GM19452 (cell line): ENCODE measurements around the gene ZG16B.

Experiments
- ATAC-seq: cut with Tn5 transposase; IDR thresholded peaks from one replicate; pipeline ENCODE4 v1.9.1; 2021; ENCODE audit not compliant: unreplicated experiment

The ZG16B gene

GRCh38 chr16:2842340-2843000, 12.4 kb downstream of the ZG16B start:
- ATAC-seq, result no peak

DNA sequence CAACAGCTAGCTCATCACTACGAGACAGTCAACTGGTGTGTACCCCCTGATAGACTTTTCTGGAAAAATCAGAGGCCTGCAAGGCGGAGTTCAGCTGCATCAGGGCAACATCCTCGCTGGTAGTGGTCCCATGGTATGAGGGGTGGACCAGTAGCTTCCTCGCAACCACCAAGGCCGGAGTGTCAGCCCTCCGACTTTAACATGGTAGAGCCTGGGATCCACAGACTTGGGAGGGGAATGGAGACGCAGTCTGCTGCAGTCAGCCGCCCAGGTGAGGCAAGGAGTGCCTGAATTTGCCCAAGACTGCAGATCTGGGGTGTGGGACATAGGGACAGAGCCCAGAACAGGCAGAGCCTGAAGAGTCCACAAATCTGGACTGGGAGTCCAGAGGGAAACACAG, 13.4 kb downstream of the ZG16B start:
- no peak for ATAC-seq

DNA sequence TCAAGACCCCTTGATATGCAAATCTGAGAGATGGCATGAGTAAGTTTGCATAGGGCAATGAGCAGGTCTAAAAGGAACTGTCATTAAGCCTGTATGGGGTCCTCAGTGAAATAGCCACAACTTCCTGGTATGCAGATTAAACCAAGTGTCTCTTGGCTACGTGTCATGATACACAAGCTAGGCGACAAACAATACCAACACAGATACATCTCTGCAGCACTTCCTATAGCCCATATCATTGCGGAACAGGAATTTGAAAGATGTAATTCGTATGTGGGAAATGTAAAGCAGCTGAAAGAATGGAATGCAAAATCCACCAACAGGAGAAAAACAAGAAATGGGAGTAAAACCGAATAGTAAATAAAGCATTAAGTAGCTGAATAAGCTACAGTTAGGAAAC, 15.0 kb downstream of the ZG16B start:
- no peak for ATAC-seq

- ATAC-seq, result no peak
Observed at GRCh38 chr16:2846511-2847310, 16.6 kb downstream of the ZG16B start.

DNA sequence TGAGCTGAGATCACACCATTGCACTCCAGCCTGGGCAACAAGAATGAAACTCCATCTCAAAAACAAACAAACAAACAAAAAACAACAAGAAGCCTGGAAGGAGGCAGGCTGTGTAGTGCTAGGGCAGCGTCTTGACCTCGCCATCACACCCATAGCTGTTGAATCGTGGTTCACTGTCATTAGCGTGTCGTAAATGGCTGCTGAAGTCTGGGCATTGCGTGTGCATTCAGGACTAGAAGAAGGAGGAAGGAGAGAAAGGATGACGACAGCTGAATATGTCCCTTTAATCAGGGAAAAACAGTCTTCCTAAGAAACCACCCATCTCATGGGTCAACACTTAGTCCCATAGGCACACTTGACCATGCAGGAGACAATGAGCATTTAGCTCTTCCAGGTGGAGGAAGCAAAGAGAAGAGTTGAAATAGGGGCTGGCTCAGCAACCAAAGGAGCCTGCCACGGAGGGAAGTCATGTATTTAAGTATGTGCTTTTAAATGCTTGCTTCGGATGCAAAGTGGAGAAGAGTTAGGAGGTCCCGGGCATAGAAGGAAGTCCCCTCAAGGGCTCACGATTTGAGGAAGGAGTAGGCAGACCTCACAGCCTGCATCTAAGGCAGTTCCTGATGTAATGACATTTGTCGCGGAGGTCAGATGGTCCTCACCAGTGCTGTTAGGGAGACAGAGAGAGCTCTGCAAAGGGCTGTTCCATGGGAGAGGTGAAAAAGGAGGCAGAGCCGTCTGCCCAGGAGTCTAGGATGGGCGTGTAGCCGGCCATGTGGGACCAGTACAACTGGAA, 19.0 kb downstream of the ZG16B start:
- ATAC-seq, result no peak

DNA sequence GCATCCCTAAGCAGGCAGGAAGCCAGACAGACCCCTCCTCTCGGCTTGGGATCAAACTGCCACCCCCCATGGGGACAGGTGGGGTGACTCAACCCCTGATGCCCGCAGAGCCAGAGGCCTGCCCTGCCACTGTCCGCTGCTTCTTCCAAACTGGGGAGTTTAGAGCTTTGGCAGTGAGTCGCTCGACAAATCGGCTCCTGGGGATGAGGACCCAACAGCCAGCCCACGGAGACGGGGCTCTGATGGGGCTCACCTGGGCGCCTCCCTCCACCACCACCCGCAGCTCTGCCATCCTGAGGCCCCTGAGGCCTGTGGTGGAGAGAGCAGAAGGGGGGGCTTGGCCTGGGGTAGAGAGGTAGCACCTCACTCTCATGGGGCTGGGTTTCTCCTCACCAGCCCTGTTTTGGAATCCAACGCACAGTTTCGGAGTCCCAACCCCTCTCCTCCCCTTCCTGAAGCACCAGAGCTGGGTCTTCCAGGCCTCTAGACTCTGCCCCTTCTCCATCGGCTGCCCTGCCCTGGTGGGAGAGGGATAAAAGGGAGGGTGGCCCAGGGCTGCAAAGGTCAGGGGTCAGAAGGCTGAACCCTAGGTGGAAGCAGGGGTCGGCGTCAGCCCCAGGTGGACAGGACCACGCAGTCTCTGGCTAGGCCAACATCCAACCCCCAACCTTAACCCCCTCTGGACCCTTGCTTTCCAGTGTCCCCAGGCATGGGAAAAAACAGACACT, 22.1 kb downstream of the ZG16B start:
- no peak for ATAC-seq

GRCh38 chr16:2852731-2853507, 22.8 kb downstream of the ZG16B start:
- ATAC-seq, result no peak

DNA sequence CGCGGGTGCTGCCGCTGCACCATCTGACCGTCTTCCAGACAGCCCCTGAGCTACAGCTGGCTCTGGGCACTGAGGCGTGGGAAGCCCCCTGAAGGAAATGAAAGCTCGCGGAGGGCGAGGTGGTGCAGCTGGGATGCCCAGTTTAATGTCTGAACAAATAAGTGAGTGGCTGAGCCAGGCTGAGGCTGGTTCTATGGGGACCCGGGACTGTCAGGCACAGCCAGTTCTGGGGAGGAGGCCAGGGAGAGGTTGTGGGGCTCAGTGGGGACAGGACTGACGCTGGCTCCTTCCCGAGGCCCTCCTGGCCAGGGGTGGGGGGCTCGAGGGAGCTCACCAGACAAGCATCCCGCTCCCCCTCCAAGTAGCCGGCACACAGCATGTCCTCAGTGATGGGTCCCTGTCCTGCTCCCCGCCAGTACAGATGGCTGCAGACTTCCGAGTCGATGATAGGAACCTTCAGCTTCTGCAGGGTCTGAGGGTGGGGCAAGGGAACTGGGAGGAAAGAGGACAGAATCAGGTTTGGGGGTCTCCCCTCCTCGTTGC, 23.5 kb downstream of the ZG16B start:
- ATAC-seq, result no peak

- ATAC-seq, result no peak
Observed at GRCh38 chr16:2854700-2855309, 24.7 kb downstream of the ZG16B start.

DNA sequence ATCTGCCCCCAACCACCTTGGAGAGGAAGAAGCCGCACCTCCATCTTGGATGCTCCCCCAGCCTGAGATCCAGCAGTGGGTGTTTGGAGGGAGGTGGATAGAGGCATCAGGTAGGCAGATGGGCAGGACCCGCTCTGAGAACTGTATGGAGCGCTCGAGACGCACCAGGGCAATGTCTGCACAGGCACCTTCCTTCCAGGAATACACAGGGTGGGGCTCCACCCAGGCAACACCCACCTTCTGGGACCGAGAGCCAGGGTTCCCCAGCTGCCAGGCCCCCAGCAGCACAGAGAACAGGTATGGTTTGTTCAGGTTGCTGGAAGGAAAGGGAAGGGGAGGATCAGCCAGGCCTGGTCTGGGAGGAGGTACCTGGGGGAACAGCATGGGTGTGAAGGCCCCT, 25.4 kb downstream of the ZG16B start:
- no peak for ATAC-seq

GRCh38 chr16:2856061-2856670, 26.1 kb downstream of the ZG16B start:
- no peak for ATAC-seq

DNA sequence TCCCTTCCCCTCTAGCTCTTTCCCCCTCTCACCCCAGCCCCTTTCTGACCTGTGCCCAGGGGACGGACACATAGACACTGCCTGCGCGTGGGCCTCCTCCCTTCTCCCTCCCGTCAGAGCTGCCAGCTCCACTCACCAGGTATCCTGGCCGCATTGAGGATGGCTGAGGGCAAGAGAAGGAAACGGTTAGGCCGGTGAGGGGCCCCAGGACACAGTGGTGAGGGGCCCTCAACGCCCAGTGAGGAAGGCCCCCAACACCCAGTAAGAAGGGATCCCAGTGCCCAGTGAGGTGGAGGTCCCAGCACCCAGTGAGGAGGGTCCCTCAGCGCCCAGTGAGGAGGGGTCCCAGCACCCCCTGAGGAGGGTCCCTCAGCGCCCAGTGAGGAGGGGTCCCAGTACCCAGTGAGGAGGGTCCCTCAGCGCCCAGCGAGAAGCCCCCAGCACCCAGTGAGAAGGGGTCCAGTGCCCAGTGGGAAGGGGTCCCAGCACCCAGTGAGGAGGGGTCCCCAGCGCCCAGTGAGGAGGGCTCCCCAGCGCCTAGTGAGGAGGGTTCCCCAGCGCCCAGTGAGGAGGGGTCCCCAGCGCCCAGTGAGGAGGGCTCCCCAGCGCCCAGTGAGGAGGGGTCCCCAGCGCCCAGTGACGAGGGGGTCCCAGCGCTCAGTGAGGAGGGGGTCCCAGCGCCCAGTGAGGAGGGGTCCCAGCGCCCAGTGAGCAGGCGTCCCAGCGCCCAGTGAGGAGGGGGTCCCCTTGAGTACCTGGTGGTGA, 26.8 kb downstream of the ZG16B start:
- no peak for ATAC-seq

GRCh38 chr16:2857451-2858244, 27.5 kb downstream of the ZG16B start, which contains the start of gene PRSS22:
PRSS22 (minus strand) TSS chr16:2858170; CDS start chr16:2858104, 66 bp downstream.
- ATAC-seq, result no peak

GRCh38 chr16:2858245-2859025, 28.3 kb downstream of the ZG16B start:
- ATAC-seq, result no peak

DNA sequence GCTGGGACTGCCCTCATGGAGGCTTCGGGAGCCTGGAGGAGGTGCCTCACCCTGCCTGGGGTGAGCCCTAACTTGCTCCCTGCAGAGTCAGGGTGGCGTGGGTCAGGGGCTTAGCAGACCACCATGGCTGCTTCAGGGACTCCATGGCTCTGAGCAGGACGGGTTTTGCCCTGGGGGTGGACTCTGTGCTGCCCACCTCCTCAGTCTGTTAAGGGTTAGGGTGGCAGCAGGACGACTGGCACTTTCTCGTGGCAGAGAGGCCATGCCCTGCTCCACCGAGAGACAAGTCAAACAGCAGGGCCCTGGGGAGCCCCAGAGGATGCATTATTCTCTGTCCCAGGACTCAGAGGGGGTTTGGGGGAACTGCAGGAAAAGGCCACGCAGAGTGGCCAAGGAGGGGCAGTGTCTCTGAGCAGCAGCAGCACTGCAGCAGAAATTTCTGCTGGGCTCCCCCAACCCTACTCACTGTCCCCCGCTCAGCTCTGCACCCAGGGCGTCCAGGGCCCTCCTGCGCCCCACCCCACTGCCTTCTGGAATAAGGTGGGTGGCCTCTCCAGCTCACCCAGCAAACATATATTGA, 29.7 kb downstream of the ZG16B start:
- no peak for ATAC-seq

- no peak for ATAC-seq
Observed at GRCh38 chr16:2860826-2861567, 30.9 kb downstream of the ZG16B start.
